AG09309 (cell line): Measurements from ENCODE around the gene TREML2.

Experiments
- DNase-seq: peaks from one replicate; pipeline ENCODE4 v3.0.0-alpha.2; 2010; ENCODE audit warnings: low read depth
- H3K4me3 ChIP-seq: 2 replicates; pipeline ENCODE4 v1.5.1; 2011; ENCODE audit warnings: mild to moderate bottlenecking, low read depth, low read length, moderate library complexity; ENCODE audit not compliant: control insufficient read depth
- CTCF ChIP-seq: IDR thresholded peaks from 2 replicates; pipeline ENCODE4 v1.5.1; 2011; ENCODE audit warnings: mild to moderate bottlenecking, low read depth, low read length, inconsistent platforms; ENCODE audit not compliant: insufficient read depth, control insufficient read depth; ENCODE audit errors: missing control alignments

The TREML2 gene

GRCh38 chr6:41160933-41161332, 40.0 kb downstream of the TREML2 start:
- H3K4me3 ChIP-seq: no peak overlapping the region
- no peak for DNase-seq
- TF ChIP-seq CTCF: no peak

GRCh38 chr6:41159415-41160082, 41.4 kb downstream of the TREML2 start:
- no peak for DNase-seq
- H3K4me3 ChIP-seq: no peak overlapping the region
- no peak for TF ChIP-seq CTCF

GRCh38 chr6:41157323-41157722, 43.6 kb downstream of the TREML2 start:
- DNase-seq: no peak

GRCh38 chr6:41156771-41157170, 44.2 kb downstream of the TREML2 start:
- no peak overlapping the region for H3K4me3 ChIP-seq
- TF ChIP-seq CTCF: no peak
- no peak for DNase-seq

More at GRCh38 chr6:41157323-41157722, 43.6 kb downstream of the TREML2 start:
- no peak for TF ChIP-seq CTCF
- H3K4me3 ChIP-seq: no peak overlapping the region

- no peak for TF ChIP-seq CTCF
- DNase-seq: no peak
- H3K4me3 ChIP-seq: no peak overlapping the region
Measured at GRCh38 chr6:41156001-41156400, 44.9 kb downstream of the TREML2 start.

- no peak for DNase-seq
- no peak overlapping the region for H3K4me3 ChIP-seq
- no peak for TF ChIP-seq CTCF
Measured at GRCh38 chr6:41155132-41155805, 45.7 kb downstream of the TREML2 start.
